ENCODE results near the gene TSHZ2.
"Not testable (repeated sequence)": the region's sequence is repeated elsewhere in the genome, so short reads cannot be mapped to it uniquely, and the experiment has no call there.

TSHZ2 gene

DNA sequence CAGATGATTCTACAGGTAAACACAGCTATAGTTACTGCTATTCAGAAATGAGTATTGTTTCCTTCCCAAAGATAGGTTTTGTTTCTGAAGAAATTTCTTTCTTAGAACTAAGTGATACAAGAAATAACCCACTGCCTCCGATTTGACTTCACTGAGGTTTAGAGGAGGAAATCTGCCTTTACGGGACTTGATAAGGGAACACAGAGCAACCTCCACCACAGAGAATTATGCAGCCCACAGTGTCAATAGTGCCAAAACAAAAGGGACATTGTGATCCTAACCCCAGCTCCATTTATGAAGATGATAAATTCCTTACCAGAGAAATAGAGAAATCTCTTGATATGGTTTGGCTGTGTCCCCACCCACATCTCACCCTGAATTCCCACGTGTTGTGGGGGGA is 456.8 kb downstream of the TSHZ2 start:
- DNase-seq = no peak

DNA sequence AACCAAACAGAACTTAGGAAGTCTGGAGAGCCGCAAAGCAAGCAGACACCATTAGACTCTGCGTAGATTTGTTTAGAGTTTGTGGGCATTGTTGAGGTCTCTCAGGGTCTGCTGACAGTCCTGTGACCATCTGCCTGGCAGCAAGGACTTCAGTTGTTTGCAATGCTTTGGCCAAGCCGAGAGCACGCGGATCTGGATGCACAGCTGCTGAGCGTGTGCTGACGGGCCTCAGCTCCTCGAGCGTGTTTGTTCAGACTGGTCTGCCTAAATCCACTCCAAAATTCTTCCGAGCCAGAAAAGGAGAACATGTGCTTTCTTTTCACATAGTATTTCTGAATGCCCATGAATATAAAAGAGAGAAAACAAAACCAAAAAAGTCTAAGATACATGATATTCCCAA is 462.5 kb downstream of the TSHZ2 start:
- no peak for DNase-seq

DNA sequence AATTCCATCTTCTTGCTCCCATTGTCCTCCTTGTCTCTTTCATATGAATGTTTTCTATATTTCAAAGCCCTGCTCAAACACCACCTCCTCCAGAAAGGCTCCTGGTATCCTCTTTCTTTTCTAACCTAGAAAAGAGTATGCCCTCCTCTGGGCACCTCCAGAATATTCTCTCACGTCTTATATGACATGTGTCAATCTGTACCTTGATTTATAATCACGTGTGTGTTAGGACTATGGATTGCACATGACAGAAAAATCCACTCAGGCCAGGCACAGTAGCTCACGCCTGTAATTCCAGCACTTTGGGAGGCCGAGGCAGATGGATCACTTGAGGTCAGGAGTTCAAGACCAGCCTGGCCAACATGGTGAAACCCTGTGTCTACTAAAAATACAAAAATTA is 464.8 kb downstream of the TSHZ2 start:
- DNase-seq = not testable (repeated sequence)

DNA sequence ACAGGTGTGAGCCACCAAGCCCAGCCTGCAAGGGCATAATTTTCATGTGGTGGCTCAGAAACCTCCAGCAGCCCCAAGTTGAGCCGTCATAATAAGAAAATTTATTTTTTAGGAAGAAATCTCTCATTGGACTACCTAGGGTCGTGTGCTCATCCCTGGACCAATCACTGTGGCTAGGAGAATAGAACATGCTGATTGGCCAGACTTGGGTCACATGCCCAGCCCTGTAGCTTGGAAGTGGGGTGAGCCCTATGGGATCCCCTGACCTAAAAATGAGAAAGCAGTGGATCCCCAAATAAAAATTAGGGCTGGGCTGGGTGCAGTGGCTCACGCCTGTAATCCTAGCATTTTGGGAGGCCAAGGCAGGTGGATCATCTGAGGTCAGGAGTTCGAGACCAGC is 466.2 kb downstream of the TSHZ2 start:
- no peak for DNase-seq

DNA sequence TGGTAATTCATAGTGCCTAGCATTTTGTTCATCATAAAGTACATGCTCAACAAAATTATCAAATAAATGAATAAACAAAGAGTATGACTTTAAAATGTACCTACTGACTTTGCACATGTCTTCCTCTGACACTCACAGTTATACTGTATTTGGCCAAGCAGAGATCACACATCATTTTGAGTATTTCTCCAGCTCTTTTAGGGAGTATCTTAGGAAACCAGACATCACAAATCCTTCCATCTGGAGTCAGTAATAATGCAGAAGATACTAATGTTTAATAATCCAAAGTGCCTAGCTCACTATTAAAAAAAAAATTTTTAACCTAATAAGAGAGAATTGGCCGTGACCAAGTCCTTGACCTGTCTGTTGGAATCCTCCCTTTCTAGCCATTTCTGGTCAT is 466.9 kb downstream of the TSHZ2 start:
- no peak for DNase-seq

DNA sequence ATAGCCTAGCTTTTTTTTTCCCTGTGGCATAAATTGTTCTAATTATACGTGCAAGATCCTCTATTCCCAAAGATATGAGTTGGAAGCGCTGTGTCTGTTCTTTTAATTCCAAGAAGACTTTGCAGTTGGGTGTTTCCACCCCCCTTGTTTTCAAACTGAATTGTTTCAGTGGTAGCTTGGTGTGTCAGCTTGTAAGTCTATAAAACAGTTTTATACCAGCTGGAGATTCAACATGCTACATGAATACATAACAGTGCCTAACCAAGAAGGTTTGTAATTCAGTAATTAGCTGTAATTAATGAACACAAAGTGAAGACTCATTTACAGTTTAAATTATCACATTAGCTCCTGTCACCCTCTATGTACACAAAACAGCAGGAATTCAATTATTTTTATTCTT is 467.5 kb downstream of the TSHZ2 start:
- DNase-seq = no peak

DNA sequence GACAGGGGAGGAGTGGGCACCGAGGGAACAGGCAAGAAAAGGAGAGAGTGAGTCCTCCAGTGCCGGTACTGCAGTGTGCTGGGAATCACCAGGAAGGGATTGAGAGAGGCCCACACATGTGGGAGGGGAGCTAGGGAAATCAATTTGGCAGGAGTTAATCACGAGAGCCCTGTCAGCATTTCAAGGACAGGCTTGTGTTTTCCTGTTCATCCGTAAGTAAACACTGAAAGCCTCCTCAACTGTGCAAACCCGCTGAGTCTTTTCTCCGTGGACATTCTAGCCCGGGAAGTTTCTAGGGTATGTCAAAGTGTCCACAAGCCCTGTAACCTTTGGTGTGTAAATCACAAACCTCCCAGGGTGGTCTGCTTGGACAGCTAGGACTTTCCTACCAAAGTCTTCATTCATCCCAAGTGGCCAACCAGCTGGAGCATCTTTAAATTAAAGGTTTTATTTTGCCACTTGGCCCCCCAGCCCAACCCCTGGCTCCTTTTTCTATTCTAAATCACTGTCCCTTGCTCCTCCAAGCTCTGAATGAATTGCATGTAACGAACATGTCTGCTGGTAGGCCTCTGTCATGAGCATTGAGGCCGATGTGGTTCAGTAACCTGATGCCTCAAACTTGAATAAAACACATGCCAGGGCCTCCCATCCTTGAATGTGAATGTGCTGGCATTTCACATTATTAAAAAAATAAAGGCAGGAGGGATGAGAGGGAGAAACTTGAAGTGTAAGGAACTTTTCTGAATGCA is 472.4 kb downstream of the TSHZ2 start:
- DNase-seq = no peak

DNA sequence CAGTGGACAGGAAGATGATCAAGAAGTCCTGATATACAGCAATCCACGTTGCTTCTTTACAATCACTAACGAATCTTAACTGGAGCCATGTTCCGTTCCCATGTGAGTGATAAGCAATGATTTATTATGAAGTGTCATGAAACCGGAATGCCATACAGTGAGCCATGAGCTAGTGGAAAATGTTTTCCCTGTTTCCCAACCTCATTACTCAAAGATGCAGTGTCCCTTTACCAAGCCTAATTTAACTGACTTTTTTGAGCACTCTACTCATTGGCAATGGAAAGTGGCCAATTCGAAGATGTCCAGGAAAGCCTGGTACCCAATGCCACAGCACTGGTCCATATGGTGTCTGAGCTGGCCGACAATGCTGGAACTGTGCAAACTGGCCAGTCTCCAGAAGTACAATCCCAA is 473.2 kb downstream of the TSHZ2 start:
- no peak for DNase-seq

DNA sequence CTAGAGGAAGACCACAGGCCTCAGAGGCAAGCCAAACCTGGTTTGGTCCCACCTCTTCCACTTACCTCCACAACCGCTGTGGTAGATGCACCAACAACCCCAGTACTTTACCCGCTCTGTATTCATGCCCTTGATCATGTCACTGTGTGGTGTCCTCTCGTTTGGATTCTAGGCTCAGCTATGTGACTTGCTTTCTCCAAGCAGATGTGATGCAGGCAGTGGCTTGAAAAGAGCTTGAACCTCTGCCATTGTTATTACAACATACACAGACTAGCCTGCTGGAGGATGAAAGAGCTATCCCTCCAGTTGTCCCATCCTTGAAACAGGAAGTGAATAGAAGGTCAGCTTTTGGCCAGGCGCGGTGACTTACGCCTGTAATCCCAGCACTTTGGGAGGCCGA is 473.8 kb downstream of the TSHZ2 start:
- no peak for DNase-seq

DNA sequence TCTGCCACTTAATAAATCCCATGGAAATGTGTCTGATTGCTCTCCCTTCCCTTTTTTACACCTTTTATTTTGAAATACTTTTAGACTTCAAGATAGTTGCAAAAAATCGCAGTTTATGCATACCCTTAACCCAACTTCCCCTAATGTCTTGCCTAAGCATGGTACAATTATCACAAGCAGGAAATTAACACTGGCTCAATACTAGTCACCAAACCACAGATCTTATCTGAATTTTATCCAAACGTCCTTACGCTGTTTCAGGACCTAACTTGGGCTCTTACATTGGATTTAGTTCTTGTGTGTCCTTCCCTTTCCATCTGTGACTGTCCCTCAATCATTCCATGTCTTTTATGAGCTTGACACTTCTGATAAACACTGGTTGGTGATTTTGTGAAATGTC is 475.2 kb downstream of the TSHZ2 start:
- DNase-seq = no peak

DNA sequence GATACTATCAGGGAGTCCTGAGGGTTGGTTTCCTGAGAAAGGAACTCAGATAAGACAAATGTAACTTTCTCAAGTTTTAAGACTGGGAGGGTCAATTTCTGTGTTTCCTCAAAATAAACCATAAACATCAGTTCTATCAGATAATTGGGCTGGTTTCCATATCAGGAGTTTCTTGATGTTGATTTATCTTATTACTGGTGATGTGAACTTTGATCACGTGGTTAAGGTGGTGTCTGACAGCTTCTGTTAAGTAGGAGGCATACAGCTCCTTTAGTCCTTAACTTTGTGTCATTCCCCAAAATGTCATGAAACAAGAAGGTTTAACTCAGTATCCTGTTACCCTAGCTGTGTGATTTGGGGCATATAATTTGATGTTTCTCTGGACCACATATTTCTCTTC is 476.3 kb downstream of the TSHZ2 start:
- no peak for DNase-seq

DNA sequence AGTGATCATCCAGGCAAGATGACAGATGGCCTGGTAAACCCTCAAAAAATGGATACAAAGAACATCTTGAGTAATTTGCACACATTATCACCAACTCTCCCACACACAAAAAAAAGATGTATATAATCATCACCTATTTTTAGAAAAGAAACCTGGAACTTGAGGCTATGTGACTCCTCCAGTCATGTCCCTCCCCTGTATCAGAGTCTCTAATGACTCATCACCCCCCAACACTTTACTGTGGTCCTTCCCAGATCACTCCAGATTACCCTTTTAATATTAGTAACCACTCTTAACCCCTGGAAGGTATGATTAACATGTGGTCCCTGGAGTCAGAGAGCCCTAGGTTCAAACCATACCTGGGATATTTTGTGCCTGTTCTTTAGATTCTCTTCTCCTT is 476.7 kb downstream of the TSHZ2 start:
- DNase-seq = no peak

DNA sequence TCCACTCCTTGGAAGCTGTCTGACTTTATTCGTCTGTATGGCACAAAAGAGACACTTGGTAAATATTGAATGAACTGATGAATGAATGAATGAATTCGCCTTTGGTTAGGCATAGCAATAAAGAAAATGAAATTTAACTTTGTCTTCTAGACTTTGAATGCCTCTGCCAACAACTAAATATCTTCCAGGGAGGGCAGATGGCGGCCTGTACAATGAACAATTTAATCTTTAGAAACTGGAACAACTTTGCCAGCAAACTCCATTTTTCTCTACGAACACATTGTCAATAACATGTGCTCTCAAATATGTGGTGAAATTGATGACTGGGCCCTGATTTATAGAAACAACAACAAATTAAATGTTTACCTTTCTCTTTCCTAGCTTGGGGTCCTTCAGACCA is 480.9 kb downstream of the TSHZ2 start:
- no peak for DNase-seq

DNA sequence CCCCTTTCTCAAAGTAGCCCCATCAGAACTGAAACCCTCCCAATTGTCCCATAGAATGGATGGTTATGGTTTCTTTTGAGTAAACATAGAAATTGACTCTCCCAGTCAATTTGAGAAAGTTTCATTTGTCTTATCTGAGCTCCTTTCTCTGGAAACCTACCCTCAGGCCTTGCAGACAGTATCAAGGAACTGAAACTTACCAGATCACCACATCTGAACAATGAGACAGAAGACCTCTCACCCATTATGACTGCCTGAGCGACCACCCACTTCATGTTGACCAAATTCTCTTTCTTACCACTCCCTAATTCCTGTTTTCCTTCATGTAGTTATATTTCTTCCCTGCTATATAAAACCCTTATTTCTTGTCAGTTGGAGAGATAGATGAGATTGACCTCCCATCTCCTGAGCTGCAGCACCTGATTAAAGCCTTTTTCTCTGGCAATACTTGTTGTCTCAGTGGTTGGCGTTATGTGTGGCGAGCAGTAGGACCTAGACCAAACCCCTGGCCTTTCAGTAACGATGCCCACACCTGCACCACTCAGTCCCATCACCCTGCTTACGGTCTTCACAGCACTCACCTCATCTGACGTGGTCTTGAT is 482.6 kb downstream of the TSHZ2 start:
- DNase-seq = no peak

DNA sequence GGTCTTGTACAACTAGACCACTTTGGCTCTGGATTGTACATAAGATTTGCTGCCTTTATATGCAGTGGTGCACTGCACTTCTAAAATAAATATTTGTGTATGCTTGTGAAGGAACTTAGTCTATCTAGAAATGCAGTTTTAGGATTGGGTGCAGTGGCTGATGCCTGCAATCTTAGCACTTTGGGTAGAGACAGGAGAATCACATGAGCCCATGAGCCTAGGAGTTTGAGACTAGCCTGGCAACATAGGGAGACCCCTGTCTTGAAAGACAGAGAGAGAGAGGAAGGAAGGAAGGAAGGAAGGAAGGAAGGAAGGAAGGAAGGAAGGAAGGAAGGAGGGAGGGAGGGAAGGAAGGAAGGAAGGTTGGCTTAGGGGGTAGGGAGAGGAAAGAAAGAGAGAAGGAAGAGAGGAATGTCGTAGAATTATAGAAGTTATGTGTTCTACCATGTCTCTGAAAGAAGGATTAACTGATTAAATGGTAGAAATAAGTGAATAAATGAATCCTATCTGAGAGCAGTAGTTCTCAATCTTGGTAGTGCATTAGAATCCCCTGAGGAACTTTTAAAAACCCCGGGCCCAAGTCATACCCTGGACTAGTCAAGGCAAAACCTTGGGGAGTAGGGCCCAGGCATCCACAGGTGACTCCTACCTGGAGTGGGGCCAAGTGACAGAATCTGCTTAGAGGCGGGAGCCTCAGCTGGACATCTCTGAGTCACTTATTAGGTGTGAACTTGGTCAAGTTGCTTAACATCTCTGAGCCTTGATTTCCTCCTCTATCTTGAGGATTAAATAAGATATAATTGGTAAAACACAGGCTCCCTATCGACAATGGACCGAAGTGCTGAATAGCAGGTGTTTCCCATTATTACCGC is 491.2 kb downstream of the TSHZ2 start:
- no peak for DNase-seq

DNA sequence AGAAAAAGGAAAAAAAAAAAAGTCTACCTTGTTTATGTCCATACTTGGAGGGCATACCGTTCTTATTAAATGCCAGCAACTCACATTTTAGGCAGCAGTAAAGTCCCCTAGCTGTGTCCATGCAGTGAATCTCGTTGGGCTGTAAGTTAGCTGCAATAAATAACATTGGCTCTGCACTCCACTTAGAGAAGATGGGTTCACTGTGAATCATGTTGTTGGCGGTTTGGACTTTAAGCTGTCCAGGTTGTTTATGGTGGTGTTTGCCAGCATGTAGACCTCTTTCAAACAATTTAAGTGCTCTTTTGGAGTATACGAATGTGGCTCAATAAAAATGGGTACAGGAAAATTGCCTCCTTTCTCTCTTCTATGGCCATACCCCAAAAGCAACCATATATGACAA is 494.1 kb downstream of the TSHZ2 start:
- DNase-seq = no peak

DNA sequence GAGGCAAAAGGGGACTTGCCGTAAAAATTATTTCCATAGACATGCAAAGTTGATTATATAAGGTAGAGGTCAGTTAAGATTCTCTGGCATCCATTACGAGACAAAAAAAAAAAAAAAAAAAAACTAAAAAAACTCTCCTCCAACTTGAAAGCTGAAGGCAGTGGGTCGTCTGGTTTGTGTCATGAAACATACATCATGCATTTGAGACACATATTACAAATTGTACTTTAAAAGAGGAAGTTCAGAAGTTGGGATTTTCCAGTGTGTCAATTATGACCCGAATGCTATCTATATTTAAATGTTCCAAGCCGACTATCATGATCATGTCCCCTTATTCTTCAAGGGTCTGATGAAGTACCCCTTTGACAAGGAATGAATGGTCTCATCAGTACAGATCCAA is 496.4 kb downstream of the TSHZ2 start:
- no peak for DNase-seq

DNA sequence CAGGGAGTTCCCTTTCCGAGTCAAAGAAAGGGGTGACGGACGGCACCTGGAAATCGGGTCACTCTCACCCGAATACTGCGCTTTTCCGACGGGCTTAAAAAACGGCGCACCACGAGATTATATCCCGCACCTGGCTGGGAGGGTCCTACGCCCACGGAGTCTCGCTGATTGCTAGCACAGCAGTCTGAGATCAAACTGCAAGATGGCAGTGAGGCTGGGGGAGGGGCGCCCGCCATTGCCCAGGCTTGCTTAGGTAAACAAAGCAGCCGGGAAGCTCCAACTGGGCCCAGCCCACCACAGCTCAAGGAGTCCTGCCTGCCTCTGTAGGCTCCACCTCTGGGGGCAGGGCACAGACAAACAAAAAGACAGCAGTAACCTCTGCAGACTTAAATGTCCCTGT is 500.7 kb downstream of the TSHZ2 start:
- not testable (repeated sequence) for DNase-seq

DNA sequence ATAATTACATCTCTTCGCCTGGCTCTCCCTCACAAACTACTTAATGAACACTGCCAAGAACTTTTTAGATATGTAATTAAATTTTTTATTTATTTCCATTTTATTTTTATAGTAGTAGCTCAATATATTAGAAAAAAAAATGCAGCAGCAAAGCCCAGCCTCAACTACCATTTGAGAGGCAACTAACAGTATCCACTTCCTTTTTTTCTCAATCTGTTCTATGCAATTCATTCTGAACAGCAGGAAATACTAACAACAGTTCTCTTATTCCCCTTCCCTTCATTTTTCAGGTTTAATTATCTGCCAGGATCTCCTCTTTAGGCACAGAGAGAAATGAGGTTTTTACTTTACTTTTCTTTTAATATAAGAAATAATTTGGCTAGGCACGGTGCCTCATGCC is 508.8 kb downstream of the TSHZ2 start:
- no peak for DNase-seq

DNA sequence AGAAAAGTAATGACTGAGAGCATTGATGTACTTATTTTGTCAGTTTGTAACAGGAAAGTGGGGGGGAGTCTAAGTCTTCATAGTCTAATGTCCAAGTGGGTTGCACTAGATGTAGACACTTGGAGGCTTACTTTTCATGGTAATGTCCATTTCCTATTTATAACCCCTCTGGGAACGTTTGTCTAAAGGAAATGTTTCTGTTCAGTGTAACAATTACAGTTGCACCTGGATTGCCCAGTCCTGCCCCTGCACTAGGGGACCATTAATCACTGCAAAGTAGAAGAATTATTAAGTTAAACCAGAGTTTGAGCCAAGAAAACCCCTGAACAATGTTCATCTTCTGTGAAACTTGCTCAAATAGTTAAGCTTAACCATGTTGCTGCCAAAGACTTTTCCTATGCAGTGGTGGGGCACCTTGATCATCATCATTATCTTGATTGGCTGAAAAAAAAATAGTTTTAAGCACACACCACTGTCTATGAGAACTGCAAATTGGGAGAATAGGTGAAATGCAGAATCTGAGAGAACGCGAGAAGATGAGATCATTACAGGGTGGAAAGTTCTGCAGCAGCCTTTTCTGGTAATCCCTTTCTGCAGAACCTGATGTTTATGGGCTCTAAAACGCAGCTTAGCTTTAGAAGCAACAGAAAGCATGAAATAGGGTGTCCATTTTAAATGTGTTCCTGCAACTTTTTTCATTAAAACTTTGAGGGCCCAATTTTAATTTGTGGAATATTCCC is 515.5 kb downstream of the TSHZ2 start:
- DNase-seq = no peak

DNA sequence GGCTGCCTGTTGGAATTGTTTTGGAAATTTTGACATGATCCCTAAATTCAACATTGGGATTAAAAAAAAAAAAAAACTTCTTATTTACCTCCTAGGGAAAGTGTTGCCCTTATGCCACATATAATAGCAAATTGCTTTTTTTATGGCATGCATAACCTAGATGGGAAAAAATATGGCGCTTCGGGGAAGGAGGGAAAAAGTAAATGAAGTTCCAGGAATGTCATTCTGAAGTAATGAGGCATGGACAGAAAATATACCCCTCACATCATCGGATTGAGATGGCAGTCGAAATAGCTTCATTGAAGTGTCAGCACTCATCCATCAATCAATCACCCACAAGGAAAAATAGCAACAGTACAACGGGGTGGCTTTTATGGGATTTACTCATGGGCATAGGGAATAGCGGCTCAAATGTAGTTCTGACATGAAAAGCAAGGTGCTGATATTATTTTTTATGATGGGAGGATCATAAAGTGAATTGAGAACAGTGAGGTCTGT is 516.7 kb downstream of the TSHZ2 start:
- DNase-seq = no peak

DNA sequence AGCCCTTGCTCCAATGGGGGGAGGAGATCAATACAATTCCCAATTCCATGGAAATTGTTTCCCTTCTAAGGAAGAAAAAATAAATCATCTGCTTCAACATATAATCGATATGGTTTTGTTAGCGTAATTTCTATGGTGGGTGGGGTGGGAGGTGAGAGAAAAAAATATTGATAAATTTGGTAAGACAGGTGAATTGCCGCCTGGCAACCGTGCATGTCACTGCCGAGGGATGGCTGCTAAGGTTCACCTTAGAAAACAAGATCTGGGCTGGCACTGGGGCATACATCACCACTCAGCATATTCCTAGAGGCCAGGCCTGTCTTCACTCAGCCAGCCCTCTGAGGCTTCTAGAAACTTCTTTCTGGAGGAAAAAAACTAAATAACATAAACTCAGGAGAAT is 517.4 kb downstream of the TSHZ2 start:
- no peak for DNase-seq

DNA sequence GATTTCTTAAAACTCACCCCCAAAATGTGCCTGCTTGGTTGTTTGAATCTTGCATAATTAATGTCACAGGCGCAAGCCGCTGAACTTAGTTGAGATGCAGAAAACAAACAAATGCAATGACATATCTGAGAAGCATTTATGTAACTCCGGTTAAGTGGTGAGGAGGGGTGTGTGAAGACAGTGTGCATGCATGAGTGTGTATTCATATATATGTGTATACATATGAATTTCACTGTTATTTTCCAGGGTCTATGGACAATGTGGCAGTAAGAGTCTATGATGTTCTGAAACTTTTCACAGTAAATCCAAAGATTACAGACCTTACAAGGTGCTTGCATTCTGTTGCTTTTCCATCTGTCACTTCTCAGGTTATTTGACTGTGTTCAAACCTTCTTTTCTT is 518.5 kb downstream of the TSHZ2 start:
- no peak for DNase-seq

Measured in hematopoietic multipotent progenitor cell treated with erythropoietin and hydrocortisone succinate and interleukin-3 and kit ligand, for 8 days (in vitro differentiated cells).